GM19397 (cell line): ENCODE measurements around the gene NEK4.

Source experiments
- ATAC-seq: cut with Tn5 transposase; IDR thresholded peaks from one replicate; pipeline ENCODE4 v1.9.1; 2021; ENCODE audit warnings: mild to moderate bottlenecking, moderate library complexity; ENCODE audit not compliant: unreplicated experiment

The NEK4 gene

DNA sequence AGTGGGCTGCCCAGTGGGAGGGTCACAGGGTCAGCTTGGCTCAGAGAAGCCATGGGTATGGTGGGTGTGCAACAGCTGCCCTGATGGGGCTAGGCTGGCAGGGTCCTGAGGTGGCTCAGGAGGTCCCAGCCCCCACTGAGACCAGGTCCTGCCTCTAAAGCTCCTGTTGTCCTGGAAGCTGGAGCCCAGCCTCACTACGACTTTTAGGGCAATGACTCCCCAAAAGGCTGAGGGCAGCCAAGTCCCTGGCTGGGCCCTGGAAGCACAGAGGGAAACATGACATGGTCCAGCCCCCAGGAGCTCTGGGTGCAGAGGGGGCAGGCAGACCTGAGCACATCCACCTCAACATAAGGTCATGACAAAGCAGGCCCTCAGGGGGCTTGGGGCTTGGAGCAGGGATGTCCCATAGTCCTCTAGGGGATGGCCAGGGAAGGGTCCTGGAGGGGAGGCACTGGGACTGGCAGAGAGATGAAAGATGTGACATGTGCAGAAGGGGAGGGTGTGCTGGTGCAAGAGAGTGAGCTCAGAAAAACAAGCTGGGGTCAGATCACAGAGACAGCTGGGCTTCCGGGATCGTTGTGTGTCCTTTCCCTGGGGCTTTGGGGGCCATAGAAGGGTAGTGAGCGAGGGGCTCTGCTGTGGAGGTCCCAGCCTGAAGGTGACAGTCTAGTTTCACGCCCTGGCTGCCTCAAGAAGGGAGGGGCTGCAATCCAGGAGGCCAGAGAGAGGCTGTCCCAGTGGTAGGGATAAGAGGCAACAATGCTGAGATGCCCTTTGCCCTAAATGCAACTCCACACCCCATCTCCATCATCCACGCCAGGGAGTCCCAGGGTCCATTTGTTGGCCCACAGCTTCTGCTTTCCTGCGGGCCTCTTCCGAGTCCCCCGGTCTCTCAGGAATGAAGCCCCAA, 23.2 kb upstream of the NEK4 start:
- ATAC-seq = no peak

GRCh38 chr3:52792961-52793695, 22.4 kb upstream of the NEK4 start:
- no peak for ATAC-seq

DNA sequence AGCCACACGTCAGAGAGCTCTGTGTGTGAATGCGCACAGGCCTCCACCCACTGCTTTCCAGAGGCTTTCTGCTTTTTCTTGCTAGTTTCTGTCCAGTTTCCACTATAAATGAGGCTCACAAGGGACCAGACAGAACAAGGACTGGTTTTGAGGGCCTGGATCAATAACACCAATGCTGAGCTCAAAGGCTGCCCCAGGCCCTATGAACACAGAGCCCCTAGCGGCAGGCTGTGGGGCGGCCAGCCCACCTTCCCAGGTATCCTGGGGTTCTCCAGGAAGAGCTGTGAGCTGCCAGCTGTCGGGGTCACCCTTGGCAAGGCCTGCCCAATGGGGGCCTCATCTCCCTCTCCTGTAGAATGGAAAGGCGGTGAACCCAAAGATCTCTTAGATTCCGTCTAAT, 21.7 kb upstream of the NEK4 start:
- no peak for ATAC-seq

DNA sequence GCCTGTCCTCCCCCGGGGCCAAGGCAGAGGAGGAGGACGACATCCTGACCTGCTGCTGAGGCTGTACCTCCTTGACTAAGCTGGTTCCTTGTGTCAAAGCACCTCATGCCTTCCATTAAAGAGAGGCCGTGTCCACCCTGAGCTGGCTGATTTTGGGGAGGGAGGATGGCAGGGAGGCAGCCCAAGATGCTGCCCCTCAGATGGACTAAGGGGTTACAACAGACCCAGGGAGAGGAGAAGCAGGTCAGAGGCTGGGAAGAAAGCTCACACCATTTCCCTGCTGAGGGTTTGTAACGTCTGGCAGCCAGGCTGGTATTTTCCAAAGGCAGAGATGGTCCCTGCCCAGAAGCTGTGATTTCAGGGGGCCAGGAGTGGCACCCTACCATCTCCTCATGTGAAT, 21.2 kb upstream of the NEK4 start:
- no peak for ATAC-seq

GRCh38 chr3:52791366-52791765, 20.6 kb upstream of the NEK4 start:
- ATAC-seq = no peak

GRCh38 chr3:52790741-52791140, 20.0 kb upstream of the NEK4 start:
- ATAC-seq = no peak

GRCh38 chr3:52790337-52790736, 19.6 kb upstream of the NEK4 start:
- ATAC-seq = no peak

DNA sequence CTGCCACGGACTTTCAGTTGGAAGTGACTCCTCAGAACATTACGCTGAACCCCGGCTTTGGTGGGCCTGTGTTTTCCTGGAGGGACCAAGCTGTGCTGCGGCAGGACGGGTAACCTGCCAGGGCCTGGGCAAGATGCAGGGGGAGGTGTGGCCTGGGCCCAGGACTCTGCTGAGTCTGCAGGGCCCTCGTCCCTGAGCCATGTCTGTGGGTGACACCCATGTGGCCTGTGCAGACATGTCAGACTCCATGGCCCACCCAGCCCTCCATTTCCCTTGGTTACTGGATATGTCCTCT, 19.0 kb upstream of the NEK4 start:
- no peak for ATAC-seq

GRCh38 chr3:52788890-52789745, 18.4 kb upstream of the NEK4 start:
- ATAC-seq = no peak

GRCh38 chr3:52787672-52788625, 17.2 kb upstream of the NEK4 start:
- no peak for ATAC-seq

- no peak for ATAC-seq
These were observed 16.5 kb upstream of the NEK4 start for GRCh38 chr3:52787246-52787645.

DNA sequence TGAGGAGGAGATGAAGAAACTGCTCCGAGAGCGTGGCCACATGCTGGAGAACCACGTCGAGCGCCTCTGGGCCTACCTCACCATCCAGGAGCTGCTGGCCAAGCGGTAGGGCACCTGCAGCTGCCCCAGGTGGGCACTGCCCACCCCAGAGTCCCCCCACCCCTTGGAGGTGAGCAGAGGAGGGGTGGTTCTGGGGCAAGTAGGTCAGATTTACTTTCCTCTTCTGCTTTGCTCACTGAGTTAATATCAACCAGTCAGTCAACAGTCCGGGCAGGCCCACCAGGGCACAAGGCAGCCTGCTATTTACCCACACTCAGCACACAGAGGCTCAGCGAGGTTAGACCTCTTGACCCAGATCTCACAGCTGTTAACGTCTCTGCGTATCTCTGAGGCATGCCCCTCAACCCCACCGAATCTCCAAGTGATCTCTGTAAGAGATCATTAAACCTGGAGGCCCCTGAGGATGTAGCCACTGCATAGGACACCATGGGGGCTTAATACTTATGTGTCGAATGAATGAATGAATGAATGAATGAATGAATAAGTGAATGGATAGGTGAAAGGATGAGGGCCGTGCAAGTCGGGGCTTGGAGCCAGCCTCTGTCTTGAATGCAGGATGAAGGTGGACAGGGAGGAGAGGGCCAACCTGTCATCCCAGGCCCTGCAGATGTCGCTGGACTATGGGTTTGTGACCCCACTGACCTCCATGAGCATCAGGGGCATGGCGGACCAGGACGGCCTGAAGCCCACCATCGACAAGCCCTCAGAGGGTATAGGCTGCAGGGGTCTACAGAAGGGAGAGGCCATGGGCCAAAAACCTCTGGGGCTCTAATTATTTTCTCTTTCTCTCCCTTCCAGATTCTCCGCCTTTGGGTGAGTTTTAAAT, 15.8 kb upstream of the NEK4 start:
- ATAC-seq = no peak

DNA sequence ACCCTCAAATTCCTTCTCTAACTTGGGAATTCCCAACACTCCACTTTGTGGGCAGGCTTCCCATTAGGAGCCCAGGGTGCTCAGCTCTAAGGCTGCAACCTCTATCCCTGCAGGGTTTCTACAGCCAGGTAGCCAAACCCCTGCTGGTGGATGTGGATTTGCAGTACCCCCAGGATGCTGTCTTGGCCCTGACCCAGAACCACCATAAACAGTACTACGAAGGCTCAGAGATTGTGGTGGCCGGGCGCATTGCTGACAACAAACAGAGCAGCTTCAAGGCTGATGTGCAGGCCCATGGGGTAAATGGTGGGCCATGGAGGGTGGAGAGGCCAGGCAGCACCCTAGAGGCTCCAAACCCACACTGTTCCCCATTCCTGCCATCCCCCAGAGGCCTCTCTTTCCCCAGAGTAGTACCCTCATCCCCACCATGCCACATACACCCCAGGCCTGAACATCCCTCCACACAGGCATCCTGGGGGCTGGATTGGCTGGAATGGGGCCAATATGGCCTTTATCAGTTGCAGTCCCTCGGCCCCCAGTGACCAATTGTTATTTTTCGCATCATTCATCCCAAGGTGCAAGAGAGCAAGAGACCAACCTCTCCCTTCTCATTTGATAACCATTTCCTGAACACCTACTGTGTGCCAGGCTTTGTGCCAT, 14.3 kb upstream of the NEK4 start:
- ATAC-seq = no peak

DNA sequence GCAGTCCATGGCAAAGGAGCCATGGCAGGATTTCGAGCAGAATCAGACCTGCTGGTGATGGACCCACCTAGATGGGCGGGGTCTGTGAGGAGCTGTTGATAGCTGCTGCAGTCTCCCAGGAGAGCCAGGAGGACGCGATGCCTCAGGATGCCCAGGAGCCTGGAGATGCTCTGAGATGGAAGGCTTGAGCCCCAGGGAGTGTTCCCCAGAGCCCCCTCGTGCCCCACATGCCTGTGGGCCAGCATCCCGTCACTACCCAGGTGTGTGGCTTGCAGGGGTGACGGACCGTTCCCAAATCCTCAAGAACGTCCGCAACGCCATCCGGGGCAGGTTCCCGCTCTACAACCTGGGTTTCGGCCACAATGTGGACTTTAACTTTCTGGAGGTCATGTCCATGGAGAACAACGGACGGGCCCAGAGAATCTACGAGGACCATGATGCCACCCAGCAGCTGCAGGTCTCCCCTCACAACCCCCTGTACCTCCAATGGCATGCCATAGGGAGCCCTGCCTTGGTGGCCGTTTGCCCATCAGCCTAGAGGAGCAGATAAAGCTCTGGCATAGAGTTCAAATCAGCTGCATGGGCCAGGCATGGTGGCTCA, 13.4 kb upstream of the NEK4 start:
- ATAC-seq = no peak

DNA sequence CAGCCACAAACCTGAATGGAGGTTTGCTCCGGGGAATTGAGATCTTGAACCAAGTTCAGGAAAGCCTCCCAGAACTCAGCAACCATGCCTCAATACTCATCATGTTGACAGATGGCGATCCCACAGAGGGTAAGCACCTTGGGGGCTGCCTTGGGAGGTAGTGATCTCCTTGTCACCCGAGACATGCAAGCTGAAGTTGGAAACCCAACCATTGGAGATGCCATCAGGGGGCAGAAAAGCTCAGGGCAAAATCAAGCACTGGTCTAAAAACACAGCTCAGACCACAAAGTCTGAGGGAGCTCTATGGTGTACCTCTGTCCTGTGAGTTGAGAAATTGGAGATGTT, 12.4 kb upstream of the NEK4 start:
- ATAC-seq = no peak

DNA sequence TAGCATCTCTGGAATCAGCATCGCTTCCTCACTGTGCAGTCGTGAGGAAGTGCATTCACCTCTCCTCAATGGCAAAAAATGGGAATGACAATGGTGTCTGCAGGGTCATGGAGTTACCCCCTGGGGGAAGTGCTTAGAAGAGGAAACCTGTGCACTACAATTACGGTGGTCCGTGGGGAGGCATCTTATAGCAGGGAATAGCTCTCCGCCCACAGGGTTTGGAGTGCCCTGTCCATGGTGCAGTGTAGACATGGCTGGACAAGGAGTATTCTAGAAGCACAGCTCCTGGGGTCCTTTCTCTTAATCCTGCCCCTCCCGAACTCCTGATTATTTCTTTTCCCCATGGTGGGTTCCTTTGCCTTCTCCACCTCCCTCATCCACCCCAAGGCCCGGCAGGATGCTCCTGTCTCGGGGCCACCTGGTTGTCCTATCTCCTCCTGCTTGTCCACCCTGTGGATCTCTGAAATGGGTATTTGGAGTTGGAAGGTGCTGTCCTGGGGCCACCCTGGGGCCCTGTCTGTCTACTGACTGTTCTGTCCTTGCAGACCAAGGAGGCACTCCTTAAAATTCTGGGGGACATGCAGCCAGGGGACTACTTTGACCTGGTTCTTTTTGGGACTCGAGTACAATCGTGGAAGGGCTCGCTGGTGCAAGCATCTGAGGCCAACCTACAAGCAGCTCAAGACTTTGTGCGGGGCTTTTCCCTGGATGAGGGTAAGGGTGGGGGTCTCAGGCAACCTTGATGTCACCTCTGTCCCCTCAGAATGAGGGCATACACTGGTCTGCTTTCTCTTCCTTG, 11.9 kb upstream of the NEK4 start:
- ATAC-seq = no peak

GRCh38 chr3:52781741-52782140, 11.0 kb upstream of the NEK4 start:
- no peak for ATAC-seq
